ENCODE measurements around the gene CMA1.
A peak's percentile ranks its signal among the peaks of the same experiment; 100 is the strongest.
"Not testable (repeated sequence)": the region's sequence is repeated elsewhere in the genome, so short reads cannot be mapped to it uniquely, and the experiment has no call there.

Gene CMA1, protein sequence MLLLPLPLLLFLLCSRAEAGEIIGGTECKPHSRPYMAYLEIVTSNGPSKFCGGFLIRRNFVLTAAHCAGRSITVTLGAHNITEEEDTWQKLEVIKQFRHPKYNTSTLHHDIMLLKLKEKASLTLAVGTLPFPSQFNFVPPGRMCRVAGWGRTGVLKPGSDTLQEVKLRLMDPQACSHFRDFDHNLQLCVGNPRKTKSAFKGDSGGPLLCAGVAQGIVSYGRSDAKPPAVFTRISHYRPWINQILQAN

DNA sequence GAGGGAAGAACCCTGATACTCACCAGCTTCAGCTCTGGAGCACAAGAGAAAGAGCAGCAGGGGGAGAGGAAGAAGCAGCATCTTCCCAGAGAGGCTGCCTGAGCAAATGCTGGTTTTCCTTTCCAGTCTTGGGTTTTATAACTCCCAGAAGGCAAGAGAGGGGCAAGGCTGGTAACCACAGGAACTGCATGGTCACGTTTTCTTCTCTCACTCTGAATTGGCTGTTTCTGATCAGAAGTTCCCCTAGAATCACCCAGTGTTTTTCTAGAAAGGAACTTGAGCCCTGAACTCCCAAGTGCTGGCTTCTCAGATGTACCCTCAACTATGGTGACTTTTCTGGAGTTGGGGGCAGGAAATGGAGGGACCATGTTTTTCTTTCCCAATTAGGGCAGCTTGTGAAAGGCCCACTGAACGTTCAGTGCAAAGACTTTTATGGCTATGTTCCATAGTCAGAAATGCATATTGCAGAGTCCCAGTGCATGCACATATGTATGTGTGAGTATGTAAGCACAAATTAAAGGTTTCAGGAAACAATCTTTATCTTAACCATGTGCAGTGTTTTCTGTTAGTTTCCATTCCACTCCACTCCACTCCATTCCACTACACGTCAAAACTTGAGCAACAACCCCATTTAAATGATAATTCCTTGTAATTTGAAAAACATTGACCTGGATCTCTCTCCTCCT, at the start of gene CMA1:
Gene CMA1, minus strand, starts transcription at position 111 of the 686 bp plus-strand sequence. Its CDS starts 30 bp downstream, at position 81.
- H3K27ac ChIP-seq: no peak within 1 kb of the TSS
- H3K4me3 ChIP-seq: no peak within 1 kb of the TSS

- Histone ChIP-seq H3K4me3 (no peak overlapping the region), H3K27ac (peak overlapping the region in 1 of 21 experiments; percentile 41)
Measured at GRCh38 chr14:24556756-24557155, 48.7 kb upstream of the CMA1 start.

DNA sequence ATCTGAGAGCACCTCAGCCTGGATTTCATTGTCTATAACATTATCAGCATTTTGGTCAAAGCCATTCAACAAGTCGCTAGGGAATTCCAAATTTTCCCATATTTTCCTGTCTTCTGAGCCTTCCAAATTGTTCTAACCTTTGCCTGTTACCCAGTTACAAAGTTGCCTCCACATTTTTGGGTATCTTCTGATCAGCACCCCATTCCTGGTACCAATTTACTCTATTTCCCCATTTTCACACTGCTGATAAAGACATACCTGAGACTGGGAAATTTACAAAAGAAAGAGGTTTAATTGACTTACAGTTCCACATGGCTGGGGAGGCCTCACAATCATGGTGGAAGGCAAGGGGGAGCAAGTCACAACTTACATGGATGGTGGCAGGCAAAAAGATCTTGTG, 41.0 kb upstream of the CMA1 start:
- not testable (repeated sequence) for H3K27ac ChIP-seq, H3K4me3 ChIP-seq

DNA sequence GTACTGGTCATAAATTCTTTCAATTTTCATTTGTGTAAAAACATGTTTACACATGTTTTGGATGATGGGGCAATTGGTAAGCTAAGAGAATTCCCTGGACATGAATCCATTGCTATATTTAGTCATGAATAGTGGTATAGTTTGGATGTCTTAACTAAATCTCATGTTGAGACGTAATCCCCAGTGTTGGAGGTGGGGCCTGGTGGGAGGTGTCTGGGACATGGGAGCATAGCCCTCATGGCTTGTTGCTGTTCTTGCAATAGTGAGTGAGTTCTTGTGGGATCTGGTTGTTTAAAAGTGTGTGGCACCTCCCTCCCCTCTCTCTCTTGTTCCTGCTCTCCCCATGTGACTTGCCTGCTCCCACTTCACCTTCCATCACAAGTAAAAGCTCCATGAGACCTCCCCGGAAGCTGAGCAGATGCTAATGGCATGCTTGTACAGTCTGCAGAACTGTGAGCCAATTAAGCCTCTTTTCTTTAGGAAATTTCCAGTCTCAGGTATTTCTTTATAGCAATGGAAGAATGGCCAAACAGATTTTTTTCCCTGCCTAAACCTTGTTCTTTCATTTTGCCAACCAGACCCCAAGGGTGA, 34.4 kb upstream of the CMA1 start:
- Histone ChIP-seq H3K27ac (no peak overlapping the region), H3K4me3 (no peak overlapping the region)

- Histone ChIP-seq H3K27ac (no peak overlapping the region), H3K4me3 (no peak overlapping the region)
Measured at GRCh38 chr14:24535737-24536136, 27.7 kb upstream of the CMA1 start.

DNA sequence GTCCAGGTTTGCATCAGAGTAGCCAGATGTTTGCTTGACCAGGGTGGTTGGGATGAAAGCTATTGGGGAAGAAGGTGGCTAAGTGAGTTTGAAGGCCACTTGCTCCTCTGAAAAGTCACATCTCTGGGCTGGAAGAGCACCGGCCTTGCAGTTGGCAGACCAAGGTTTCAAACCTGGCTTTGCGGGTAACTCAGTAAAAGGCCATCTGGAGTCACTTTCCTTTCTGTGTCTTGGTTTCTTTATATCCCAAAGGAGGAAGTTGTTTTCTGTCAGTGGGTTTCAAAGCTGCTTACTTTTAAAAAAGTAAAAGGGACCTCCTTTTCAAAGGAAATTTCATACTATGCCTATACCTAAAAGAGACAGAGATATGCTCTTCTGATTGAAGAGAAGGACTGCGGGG, 26.2 kb upstream of the CMA1 start:
- no peak overlapping the region for H3K4me3 ChIP-seq
- peak overlapping the region in 1 of 21 experiments; percentile 0 for H3K27ac ChIP-seq

GRCh38 chr14:24525877-24526620, 18.0 kb upstream of the CMA1 start:
- not testable (repeated sequence) for H3K4me3 ChIP-seq, H3K27ac ChIP-seq

- no peak overlapping the region for H3K4me3 ChIP-seq
- H3K27ac ChIP-seq: no peak overlapping the region
Measured at GRCh38 chr14:24518851-24519250, 10.8 kb upstream of the CMA1 start.

GRCh38 chr14:24514209-24514608, 6.1 kb upstream of the CMA1 start:
- Histone ChIP-seq H3K4me3 (no peak overlapping the region), H3K27ac (no peak overlapping the region)

DNA sequence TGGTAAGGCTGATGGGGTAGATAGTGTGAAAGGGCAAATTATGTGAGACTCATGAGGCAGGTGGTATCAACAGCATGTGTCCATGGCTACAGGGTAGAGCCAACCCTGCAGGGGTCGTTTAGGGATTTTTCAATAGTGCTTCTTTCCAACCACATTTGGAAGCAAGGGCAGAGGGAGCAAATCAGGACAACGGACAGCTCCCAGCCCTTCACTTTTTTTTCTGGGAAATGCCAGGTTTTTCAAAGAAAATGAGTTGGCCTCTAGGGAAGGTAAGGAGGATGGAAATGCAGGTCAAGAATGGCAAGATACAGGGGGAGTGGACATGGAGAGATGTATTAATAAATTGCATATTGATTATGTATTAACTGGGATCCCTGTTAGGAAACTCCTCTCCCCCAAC, 4.9 kb upstream of the CMA1 start:
- H3K27ac ChIP-seq: no peak overlapping the region

DNA sequence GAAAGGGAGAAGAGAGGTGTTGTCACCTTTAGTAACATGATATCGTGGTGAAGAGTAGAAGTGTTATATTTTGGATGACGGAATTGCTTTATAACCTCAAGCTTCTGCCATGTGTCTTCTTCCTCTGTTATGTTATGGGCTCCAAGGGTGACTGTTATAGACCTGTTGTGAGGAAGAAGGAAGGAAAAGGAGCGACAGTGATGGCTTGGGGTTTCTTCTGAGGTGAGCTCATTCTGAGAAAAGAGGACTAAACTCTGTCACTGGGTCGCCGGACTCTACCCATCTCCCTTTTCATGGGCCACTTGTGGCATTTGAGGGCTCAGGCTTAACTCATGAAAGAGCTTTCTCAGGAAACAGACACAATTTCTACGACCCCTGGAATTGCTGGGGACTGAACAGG, 1.6 kb downstream of the CMA1 start:
- Histone ChIP-seq H3K4me3 (no peak overlapping the region), H3K27ac (no peak overlapping the region)

More for the DNA sequence above, 4.9 kb upstream of the CMA1 start:
- H3K4me3 ChIP-seq: no peak overlapping the region

DNA sequence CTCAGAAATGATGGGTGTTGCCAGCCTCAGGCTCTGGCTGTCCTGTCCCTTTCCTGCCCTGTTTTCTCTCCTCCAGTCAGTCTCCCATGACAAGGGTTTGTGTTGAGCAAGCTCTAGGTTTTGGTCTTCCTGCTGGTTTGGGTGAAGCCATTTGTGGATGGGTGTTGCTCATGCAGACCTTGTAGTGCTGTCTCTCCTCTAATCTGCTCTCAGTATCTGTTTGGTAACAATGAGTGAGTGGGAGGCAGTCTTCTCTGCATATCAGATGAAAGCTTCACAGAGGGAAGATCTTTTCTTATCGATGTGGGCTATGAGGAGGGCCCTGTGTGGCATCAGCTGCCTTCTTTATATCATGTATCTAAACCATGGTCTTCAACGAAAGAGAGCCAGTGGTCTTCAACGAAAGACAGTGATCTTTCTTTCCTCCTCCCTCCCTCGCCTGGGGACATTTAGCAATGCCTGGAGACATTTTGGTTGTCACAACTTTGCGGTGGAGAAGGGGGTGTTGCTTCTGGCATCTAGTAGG, 3.6 kb downstream of the CMA1 start:
- no peak overlapping the region for H3K27ac ChIP-seq
- no peak overlapping the region for H3K4me3 ChIP-seq

DNA sequence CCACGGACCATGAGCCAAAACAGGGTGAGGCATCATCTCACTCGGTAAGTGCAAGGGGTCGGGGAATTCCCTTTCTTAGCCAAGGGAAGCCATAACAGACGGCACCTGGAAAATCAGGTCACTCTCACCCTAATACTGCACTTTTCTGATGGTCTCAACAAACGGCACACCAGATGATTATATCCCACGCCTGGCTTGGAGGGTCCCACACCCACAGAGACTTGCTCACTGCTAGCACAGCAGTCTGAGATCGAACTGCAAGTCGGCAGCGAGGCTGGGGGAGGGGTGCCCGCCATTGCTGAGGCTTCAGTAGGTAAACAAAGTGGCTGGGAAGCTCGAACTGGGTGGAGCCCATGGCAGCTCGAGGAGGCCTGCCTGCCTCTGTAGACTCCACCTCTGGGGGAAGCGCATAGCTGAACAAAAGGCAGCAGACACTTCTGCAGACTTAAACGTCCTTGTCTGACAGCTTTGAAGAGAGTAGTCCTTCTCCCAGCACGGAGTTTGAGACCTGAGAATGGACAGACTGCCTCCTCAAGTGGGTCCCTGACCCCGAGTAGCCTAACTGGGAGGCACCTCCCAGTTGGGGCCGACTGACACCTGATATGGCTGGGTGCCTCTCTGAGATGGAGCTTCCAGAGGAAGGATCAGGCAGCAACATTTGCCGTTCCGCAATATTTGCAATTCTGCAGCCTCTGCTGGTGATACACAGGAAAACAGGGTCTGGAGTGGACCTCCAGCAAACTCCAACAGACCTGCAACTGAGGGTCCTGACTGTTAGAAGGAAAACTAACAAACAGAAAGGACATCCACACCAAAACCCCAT, 16.3 kb downstream of the CMA1 start:
- H3K27ac ChIP-seq: not testable (repeated sequence)

GRCh38 chr14:24483604-24484252, 24.3 kb downstream of the CMA1 start:
- Histone ChIP-seq H3K4me3 (no peak overlapping the region), H3K27ac (no peak overlapping the region)

More for the DNA sequence above, 16.3 kb downstream of the CMA1 start:
- H3K4me3 ChIP-seq: not testable (repeated sequence)

- H3K27ac ChIP-seq, H3K4me3 ChIP-seq: not testable (repeated sequence)
Measured at GRCh38 chr14:24482699-24483303, 25.3 kb downstream of the CMA1 start.

DNA sequence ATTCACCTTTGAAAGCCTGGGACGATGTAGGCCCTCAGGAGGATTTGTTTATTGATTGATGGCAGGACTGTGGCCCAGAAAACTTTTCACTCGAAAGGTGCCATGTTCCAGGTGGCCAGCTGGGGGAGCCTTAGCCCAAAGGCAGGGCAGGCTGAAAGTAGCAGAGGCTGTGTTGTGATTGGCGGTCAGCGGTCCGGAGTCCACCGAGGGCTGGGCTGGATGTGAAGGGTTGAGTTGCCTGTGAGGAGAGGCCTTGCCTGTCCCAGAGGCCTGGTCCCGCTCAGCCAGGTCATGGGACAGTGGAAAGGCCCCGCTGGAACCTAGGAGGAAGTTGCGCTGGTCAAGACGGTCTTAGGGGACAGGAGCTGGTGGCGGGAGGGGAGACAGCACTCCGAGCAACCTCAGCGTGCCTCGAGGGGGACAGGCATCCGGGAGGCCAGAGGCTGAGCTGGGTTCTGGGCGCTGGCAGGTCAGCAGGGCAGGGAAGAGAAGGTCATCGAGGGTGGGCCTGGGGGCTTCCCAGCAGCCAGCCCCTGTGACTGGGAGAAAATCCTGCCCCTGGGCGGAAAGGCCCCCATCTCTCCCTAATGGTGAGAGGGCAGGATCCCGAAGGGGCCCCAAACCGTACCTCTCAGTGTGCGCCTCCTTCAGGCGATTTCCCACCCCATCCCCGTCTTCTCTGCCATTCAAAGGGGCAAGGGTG, 26.3 kb downstream of the CMA1 start:
- H3K4me3 ChIP-seq: no peak overlapping the region
- no peak overlapping the region for H3K27ac ChIP-seq

- H3K27ac ChIP-seq, H3K4me3 ChIP-seq: not testable (repeated sequence)
Measured at GRCh38 chr14:24479999-24480398, 28.1 kb downstream of the CMA1 start.

DNA sequence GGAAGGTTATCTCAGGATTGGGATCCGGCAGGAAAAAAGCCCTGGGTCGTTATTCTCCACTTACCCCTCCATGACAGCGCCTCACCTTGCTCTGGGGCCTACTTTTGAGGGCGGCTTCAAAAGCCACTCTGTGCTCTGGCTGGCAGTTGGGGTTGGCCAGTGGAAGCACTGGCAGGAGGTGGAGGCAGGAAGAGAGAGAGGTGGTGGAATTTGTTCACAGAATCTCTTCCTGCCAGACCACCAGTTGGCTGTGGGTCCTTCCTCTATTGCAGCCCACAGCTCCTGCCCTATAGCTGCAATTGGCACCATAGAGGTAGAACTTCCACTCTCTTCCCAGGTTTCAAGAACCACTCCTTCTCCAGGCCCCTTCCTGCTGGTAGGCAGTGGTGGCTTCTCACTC, 32.8 kb downstream of the CMA1 start:
- no peak overlapping the region for H3K27ac ChIP-seq
- H3K4me3 ChIP-seq: no peak overlapping the region
